CD14-positive monocyte (primary cell): ENCODE measurements around the gene U2SURP. TPM values are rescaled to one million over a fixed set of nuclear protein-coding genes. Genes with fewer than 3 reads are reported as not detected.

Experiments used
- DNase-seq, 3 donors: peaks; one replicate each; pipeline ENCODE4 v3.0.0-alpha.2; 2011 to 2022
- H2AFZ ChIP-seq: 2 replicates; pipeline ENCODE4 v1.6.0; 2012; ENCODE audit warnings: mild to moderate bottlenecking, low read depth, low read length, inconsistent platforms; ENCODE audit not compliant: insufficient read depth, poor library complexity, severe bottlenecking
- H3K27ac ChIP-seq, 2 donors: 1 replicate in 1 of 2; 2 replicates in 1 of 2; pipeline ENCODE4 v1.5.1; 2012 to 2013; ENCODE audit warnings: low read length in 2 of 2, control low read depth in 1 of 2, inconsistent platforms in 1 of 2, low read depth in 1 of 2, mild to moderate bottlenecking in 1 of 2
- H3K27me3 ChIP-seq, 2 donors: one replicate each; pipeline versions ENCODE4 v1.6.0 to v1.6.1; 2011 to 2013; ENCODE audit warnings: low read length in 2 of 2; ENCODE audit not compliant: control insufficient read depth in 2 of 2, insufficient read depth in 2 of 2
- H3K36me3 ChIP-seq, 2 donors: replicated peaks in 1 of 2; 1 replicate in 1 of 2; 2 replicates in 1 of 2; pipeline versions ENCODE4 v1.5.1 to v1.6.1; 2012 to 2013; ENCODE audit warnings: low read length in 2 of 2, control low read depth in 1 of 2, inconsistent platforms in 1 of 2, mild to moderate bottlenecking in 1 of 2; ENCODE audit not compliant: insufficient read depth in 2 of 2, control insufficient read depth in 1 of 2
- H3K4me1 ChIP-seq, 2 donors: 1 replicate in 1 of 2; 2 replicates in 1 of 2; pipeline versions ENCODE4 v1.5.1 to v1.6.1; 2012 to 2013; ENCODE audit warnings: low read length in 2 of 2, control low read depth in 1 of 2, inconsistent platforms in 1 of 2, mild to moderate bottlenecking in 1 of 2, moderate library complexity in 1 of 2; ENCODE audit not compliant: insufficient read depth in 2 of 2, control insufficient read depth in 1 of 2
- H3K4me2 ChIP-seq: replicated peaks from 2 replicates; pipeline ENCODE3; 2012; ENCODE audit warnings: low read length, moderate library complexity, mild to moderate bottlenecking; ENCODE audit not compliant: poor library complexity, severe bottlenecking; ENCODE audit errors: extremely low read depth
- H3K4me3 ChIP-seq, 3 experiments: fragments of 200-600 bp in 1 of 3; sonication (generic) in 1 of 3; replicated peaks in 1 of 3; 1 replicate in 2 of 3; 2 replicates in 1 of 3; pipeline ENCODE4 v1.5.1; 2011 to 2013; ENCODE audit warnings: low read length in 3 of 3, mild to moderate bottlenecking in 3 of 3, control low read depth in 2 of 3, low read depth in 2 of 3, inconsistent platforms in 1 of 3, moderate library complexity in 1 of 3
- H3K79me2 ChIP-seq: 2 replicates; pipeline ENCODE4 v1.6.0; 2012; ENCODE audit warnings: mild to moderate bottlenecking, control low read depth, inconsistent platforms, low read length, moderate library complexity; ENCODE audit not compliant: insufficient read depth
- H3K9ac ChIP-seq: 2 replicates; pipeline ENCODE4 v1.6.0; 2017; ENCODE audit warnings: low read length, mild to moderate bottlenecking; ENCODE audit not compliant: insufficient read depth, poor library complexity, severe bottlenecking
- H3K9me3 ChIP-seq, 2 donors: replicated peaks in 1 of 2; 1 replicate in 1 of 2; 2 replicates in 1 of 2; pipeline versions ENCODE4 v1.5.1 to v1.6.1; 2012 to 2013; ENCODE audit warnings: low read length in 2 of 2, control low read depth in 1 of 2; ENCODE audit not compliant: control insufficient read depth in 1 of 2, insufficient read depth in 1 of 2
- H4K20me1 ChIP-seq: 2 replicates; pipeline ENCODE4 v1.6.0; 2012; ENCODE audit warnings: mild to moderate bottlenecking, low read length, control low read depth, moderate library complexity; ENCODE audit not compliant: insufficient read depth
- H3K27ac Mint-ChIP-seq, 7 donors: one replicate each; pipeline ENCODE4 v1.8.0; 2020; ENCODE audit warnings: mild to moderate bottlenecking in 7 of 7, mixed read lengths in 7 of 7, moderate library complexity in 6 of 7, inconsistent platforms in 2 of 7
- H3K27me3 Mint-ChIP-seq, 3 donors: one replicate each; pipeline ENCODE4 v1.8.0; 2021 to 2022; ENCODE audit warnings: low read depth in 3 of 3, mild to moderate bottlenecking in 3 of 3, mixed read lengths in 3 of 3, moderate library complexity in 3 of 3, inconsistent platforms in 1 of 3
- H3K36me3 Mint-ChIP-seq, 2 donors: one replicate each; pipeline ENCODE4 v1.8.0; 2020; ENCODE audit warnings: mixed read lengths in 2 of 2, inconsistent platforms in 1 of 2, mild to moderate bottlenecking in 1 of 2
- H3K4me1 Mint-ChIP-seq: one replicate; pipeline ENCODE4 v1.8.0; 2020; ENCODE audit warnings: mild to moderate bottlenecking, mixed read lengths
- H3K4me3 Mint-ChIP-seq, 2 donors: one replicate each; pipeline ENCODE4 v1.8.0; 2020; ENCODE audit warnings: mild to moderate bottlenecking in 2 of 2, mixed read lengths in 2 of 2, moderate library complexity in 1 of 2
- H3K9me3 Mint-ChIP-seq, 7 donors: one replicate each; pipeline ENCODE4 v1.8.0; 2020 to 2022; ENCODE audit warnings: mixed read lengths in 7 of 7, mild to moderate bottlenecking in 6 of 7, moderate library complexity in 6 of 7, inconsistent platforms in 2 of 7
- WGBS: methylation state at CpG from one replicate; pipeline ENCODE4 v1.1.5; 2013; ENCODE audit warnings: missing lambda C conversion rate; ENCODE audit not compliant: insufficient coverage; 5-methylcytosine and 5-hydroxymethylcytosine counted together
- intact Hi-C, 2 donors: fragments of 100-400 bp; cut with micrococcal nuclease; formaldehyde crosslinking; loops; one replicate each; pipeline versions ENCODE4 v1.15.0 to v1.15.1; 2023
- polyA plus RNA-seq, 3 donors: library from polyadenylated mRNA; depleted of rRNA in 1 of 3; unstranded in 2 of 3; stranded (reverse) in 1 of 3; fragments of 300-500 nt in 2 of 3; fragments of >200 nt in 1 of 3; fragmentation: Illumina TruSeq in 2 of 3; gene quantifications; 1 replicate in 2 of 3; 2 replicates in 1 of 3; pipeline ENCODE4 v1.2.3, GENCODE V29; 2012 to 2021
- TF ChIP-seq, protein P1 (sequence below): fragments of 200-600 bp; IDR thresholded peaks from one replicate; pipeline ENCODE4 v1.8.0; 2022; ENCODE audit warnings: antibody characterized with exemption, mild to moderate bottlenecking

The U2SURP gene
- polyA plus RNA-seq, 3 donors: 21.1 to 70.4 (median 51.4) TPM

DNA sequence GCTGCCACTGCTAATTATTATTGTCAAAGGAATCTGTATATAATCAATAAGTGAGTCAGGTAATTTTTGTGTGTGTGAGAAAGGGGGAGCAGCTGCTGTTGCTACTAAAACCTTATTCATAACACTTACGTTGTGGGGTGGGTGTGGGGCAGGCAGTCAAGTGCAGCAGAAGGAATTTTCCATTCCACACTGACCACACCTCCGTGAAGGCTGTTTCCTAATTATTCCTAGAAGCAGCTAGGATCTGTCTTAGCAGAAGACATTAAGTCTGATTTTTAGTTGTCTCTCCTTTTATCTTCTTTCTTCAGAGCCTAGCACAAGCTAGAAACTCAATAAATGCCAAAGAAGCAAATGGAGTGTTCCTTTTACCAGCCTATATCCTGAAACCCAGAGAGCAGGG is 4.0 kb upstream of the U2SURP start:
- no peaks in the 10 kb centered on the region for H3K9me3 ChIP-seq
- peaks cover 16% of the 10 kb centered on the region for H3K79me2 ChIP-seq
- Mint-ChIP-seq H3K4me1 (peaks cover 28% of the 10 kb centered on the region), H3K27ac (no peak overlapping the region), H3K9me3 (peaks cover 0 to 1% (median 0%) of the 10 kb centered on the region in 7 donors), H3K4me3 (no peak overlapping the region), H3K36me3 (no peaks in the 10 kb centered on the region), H3K27me3 (peaks cover 1 to 5% (median 3%) of the 10 kb centered on the region in 3 donors)
- H3K27ac ChIP-seq: no peak overlapping the region
- peaks cover 29 to 32% of the 10 kb centered on the region in 2 donors for H3K4me1 ChIP-seq
- DNase-seq: no peak
- WGBS: no CpG with 5 or more reads among the region's 2 CpGs
- TF ChIP-seq, protein P1, sequence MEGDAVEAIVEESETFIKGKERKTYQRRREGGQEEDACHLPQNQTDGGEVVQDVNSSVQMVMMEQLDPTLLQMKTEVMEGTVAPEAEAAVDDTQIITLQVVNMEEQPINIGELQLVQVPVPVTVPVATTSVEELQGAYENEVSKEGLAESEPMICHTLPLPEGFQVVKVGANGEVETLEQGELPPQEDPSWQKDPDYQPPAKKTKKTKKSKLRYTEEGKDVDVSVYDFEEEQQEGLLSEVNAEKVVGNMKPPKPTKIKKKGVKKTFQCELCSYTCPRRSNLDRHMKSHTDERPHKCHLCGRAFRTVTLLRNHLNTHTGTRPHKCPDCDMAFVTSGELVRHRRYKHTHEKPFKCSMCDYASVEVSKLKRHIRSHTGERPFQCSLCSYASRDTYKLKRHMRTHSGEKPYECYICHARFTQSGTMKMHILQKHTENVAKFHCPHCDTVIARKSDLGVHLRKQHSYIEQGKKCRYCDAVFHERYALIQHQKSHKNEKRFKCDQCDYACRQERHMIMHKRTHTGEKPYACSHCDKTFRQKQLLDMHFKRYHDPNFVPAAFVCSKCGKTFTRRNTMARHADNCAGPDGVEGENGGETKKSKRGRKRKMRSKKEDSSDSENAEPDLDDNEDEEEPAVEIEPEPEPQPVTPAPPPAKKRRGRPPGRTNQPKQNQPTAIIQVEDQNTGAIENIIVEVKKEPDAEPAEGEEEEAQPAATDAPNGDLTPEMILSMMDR: no peak
- no peaks in the 10 kb centered on the region for H4K20me1 ChIP-seq
- no peak overlapping the region for H3K4me3 ChIP-seq
- H2AFZ ChIP-seq: no peak overlapping the region
- H3K27me3 ChIP-seq: no peaks in the 10 kb centered on the region
- no peak overlapping the region for H3K9ac ChIP-seq
- intact Hi-C loops: loop anchor here in 1 of 2 donors (10.0 kb wide), 1 partner anchor 173 kb away; no protein-coding TSS in a partner anchor
- H3K4me2 ChIP-seq: no peak overlapping the region
- no peaks in the 10 kb centered on the region for H3K36me3 ChIP-seq

DNA sequence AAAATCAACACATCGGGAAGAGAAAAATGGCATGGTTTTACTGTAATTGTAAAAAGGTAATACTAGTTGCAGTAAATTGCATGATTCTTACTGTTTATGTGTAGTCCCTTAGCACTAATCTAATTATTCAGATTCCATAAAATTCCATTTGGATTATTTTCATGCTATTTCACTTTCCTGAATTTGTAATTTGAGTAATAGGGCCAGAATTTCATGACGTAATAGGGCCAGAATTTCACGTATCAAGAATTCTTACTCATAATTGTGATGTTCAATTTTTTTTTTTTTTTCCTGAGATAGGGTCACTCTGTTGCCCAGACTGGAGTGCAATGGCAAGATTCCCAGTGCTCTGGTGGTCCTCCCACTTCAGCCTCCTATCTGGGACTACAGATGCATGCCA is 2.9 kb upstream of the U2SURP start:
- Histone ChIP-seq H4K20me1 (no peaks in the 10 kb centered on the region), H3K4me3 (no peak overlapping the region), H3K9me3 (no peaks in the 10 kb centered on the region), H2AFZ (no peak overlapping the region), H3K4me2 (no peak overlapping the region), H3K4me1 (peaks cover 30 to 37% of the 10 kb centered on the region in 2 donors), H3K27me3 (no peaks in the 10 kb centered on the region), H3K79me2 (peaks cover 27% of the 10 kb centered on the region), H3K27ac (no peak overlapping the region), H3K36me3 (no peaks in the 10 kb centered on the region), H3K9ac (no peak overlapping the region)
- H3K9me3 Mint-ChIP-seq: no peaks in the 10 kb centered on the region
- intact Hi-C loops: loop anchor here in 1 of 2 donors (10.0 kb wide), 1 partner anchor 174 kb away; no protein-coding TSS in a partner anchor
- peaks cover 1 to 5% (median 3%) of the 10 kb centered on the region in 3 donors for H3K27me3 Mint-ChIP-seq
- no peaks in the 10 kb centered on the region for H3K36me3 Mint-ChIP-seq
- no peak overlapping the region for H3K4me3 Mint-ChIP-seq
- TF ChIP-seq, protein P1: no peak
- no peak overlapping the region for H3K27ac Mint-ChIP-seq
- H3K4me1 Mint-ChIP-seq: peaks cover 32% of the 10 kb centered on the region
- no CpG with 5 or more reads among the region's 3 CpGs for WGBS
- no peak for DNase-seq
